K562 (cell line): ENCODE results near the gene USP49. TPM values are rescaled to one million over a fixed set of nuclear protein-coding genes. Genes with fewer than 3 reads are reported as not detected.

Experiments used
- ARID3A ChIP-seq: IDR thresholded peaks from 2 replicates; pipeline ENCODE4 v1.6.1; 2012; ENCODE audit warnings: low read depth, low read length, improper control_type of control experiment, borderline replicate concordance
- CGGBP1 ChIP-seq: fragments of 250-450 bp; sonication (Bioruptor Pico); IDR thresholded peaks from 2 replicates; pipeline ENCODE4 v1.9.0; 2021; ENCODE audit warnings: mild to moderate bottlenecking
- CXXC5 ChIP-seq: fragments of 250-450 bp; sonication (Bioruptor Pico); IDR thresholded peaks from 2 replicates; pipeline ENCODE4 v1.8.0; 2022; ENCODE audit warnings: inconsistent platforms, mild to moderate bottlenecking, moderate library complexity
- ETS1 ChIP-seq: conservative IDR thresholded peaks from 2 replicates; pipeline ENCODE4 v1.6.1; 2011; ENCODE audit warnings: low read depth, mild to moderate bottlenecking, low read length; ENCODE audit not compliant: control insufficient read depth
- GATAD2B ChIP-seq: fragments of 450-650 bp; IDR thresholded peaks from 2 replicates; pipeline ENCODE4 v1.6.1; 2017; ENCODE audit warnings: mild to moderate bottlenecking, borderline replicate concordance
- NR1H2 ChIP-seq: sonication (generic); formaldehyde crosslinking; IDR thresholded peaks from 2 replicates; pipeline ENCODE4 v1.4.0; 2020; ENCODE audit warnings: mild to moderate bottlenecking, missing genetic modification reagents
- NR2C2 ChIP-seq, 2 experiments: fragments of 200-800 bp in 1 of 2; sonication (Bioruptor generic) in 1 of 2; sonication (generic) in 1 of 2; formaldehyde crosslinking in 1 of 2; IDR thresholded peaks; 2 replicates each; pipeline versions ENCODE4 v1.6.1 to v1.8.0; 2016 to 2022; ENCODE audit warnings: mild to moderate bottlenecking in 1 of 2, missing compliant biosample characterization in 1 of 2, missing genetic modification characterization in 1 of 2, missing genetic modification reagents in 1 of 2
- RCOR1 ChIP-seq, 2 experiments: IDR thresholded peaks; 2 replicates each; pipeline ENCODE4 v1.6.1; 2012; ENCODE audit warnings: low read depth in 2 of 2, low read length in 2 of 2, borderline replicate concordance in 1 of 2, improper control_type of control experiment in 1 of 2
- SIN3B ChIP-seq: fragments of 450-650 bp; IDR thresholded peaks from 2 replicates; pipeline ENCODE4 v1.6.1; 2017; ENCODE audit warnings: low read depth, mild to moderate bottlenecking, moderate library complexity
- SMARCC2 ChIP-seq: fragments of 450-650 bp; IDR thresholded peaks from 2 replicates; pipeline ENCODE4 v1.6.1; 2017; ENCODE audit warnings: antibody characterized with exemption, moderate library complexity, mild to moderate bottlenecking, low read depth
- TAF7 ChIP-seq: fragments of 450-650 bp; IDR thresholded peaks from 2 replicates; pipeline ENCODE4 v1.6.1; 2016; ENCODE audit warnings: missing genetic modification characterization, missing compliant biosample characterization
- THRB ChIP-seq: fragments of 450-650 bp; formaldehyde crosslinking; conservative IDR thresholded peaks from 2 replicates; pipeline ENCODE4 v1.4.0; 2022; ENCODE audit warnings: mild to moderate bottlenecking, missing genetic modification characterization
- ZNF133 ChIP-seq: fragments of 250-450 bp; sonication (Bioruptor Pico); IDR thresholded peaks from 2 replicates; pipeline ENCODE4 v1.4.0; 2020; ENCODE audit warnings: mild to moderate bottlenecking
- ZNF224 ChIP-seq: sonication (generic); formaldehyde crosslinking; IDR thresholded peaks from 2 replicates; pipeline ENCODE4 v1.8.0; 2022; ENCODE audit warnings: mild to moderate bottlenecking, missing genetic modification reagents
- ZNF239 ChIP-seq: fragments of 250-450 bp; sonication (Bioruptor Pico); IDR thresholded peaks from 2 replicates; pipeline ENCODE4 v1.4.0; 2020; ENCODE audit warnings: mild to moderate bottlenecking
- ZNF609 ChIP-seq: sonication (generic); formaldehyde crosslinking; IDR thresholded peaks from 2 replicates; pipeline ENCODE4 v1.8.1; 2023; ENCODE audit warnings: missing genetic modification reagents, mild to moderate bottlenecking, borderline replicate concordance
- polyA plus RNA-seq, 8 experiments: library from polyadenylated mRNA; depleted of rRNA in 4 of 8; stranded (reverse) in 5 of 8; unstranded in 3 of 8; fragments of >200 nt; fragmentation: Nextera tagmentation in 2 of 8; fragmentation: Illumina TruSeq in 1 of 8; extraction: Ambion mirVana in 2 of 8; extraction: Trizol in 1 of 8; gene quantifications; 2 replicates each; pipeline versions ENCODE4 v1.2.1 to v1.2.3, GENCODE V29; 2011 to 2014; ENCODE audit warnings: inconsistent platforms in 1 of 8, missing spikeins in 1 of 8
- total RNA-seq, 7 experiments: library from RNA; depleted of rRNA in 6 of 7; stranded (reverse); fragments of >200 nt in 6 of 7; fragmentation: Illumina TruSeq in 2 of 7; extraction: Trizol in 2 of 7; gene quantifications; 2 replicates each; pipeline versions ENCODE4 v1.2.1 to v1.2.3, GENCODE V29; 2011 to 2021; ENCODE audit warnings: low replicate concordance in 1 of 7

Gene USP49
- total and polyA plus RNA-seq, 9 of the 15 experiments (the other 6 are each of a cell fraction or from before 2014, with no cell fraction given), result 1.0 to 9.9 (median 6.5) TPM

GRCh38 chr6:41786451-41787218, 108.5 kb downstream of the USP49 start (continued):
- TF ChIP-seq ARID3A (no peak), GATAD2B (peak; percentile 90), NR1H2 (CRISPR knock-in tag) (0 out of 2 replicates have a peak, but pooled peaks have one; percentile 49), ZNF609 (CRISPR knock-in tag) (0 out of 2 replicates have a peak, but pooled peaks have one; percentile 83), TAF7 (tag) (no peak; the same call in 1 of the 2 replicates), THRB (CRISPR knock-in tag) (no peak), RCOR1 (IDR thresholded peaks at IDR 0.05; ENCODE audit: borderline replicate concordance in 1 of 2, low read depth in 2 of 2, low read length in 2 of 2) (peak in 1 of 2 experiments; percentile 64; a peak in 1 of 4 replicates), ZNF239 (CRISPR knock-in tag) (0 out of 2 replicates have a peak, but pooled peaks have one; percentile 6), CGGBP1 (CRISPR knock-in tag) (peak; percentile 90; the same call in 1 of the 2 replicates), NR2C2 (CRISPR knock-in tag; IDR thresholded peaks at IDR 0.05) (peak; percentile 74), NR2C2 (tag; IDR thresholded peaks at IDR 0.05) (no peak), SIN3B (peak; percentile 67), ZNF224 (CRISPR knock-in tag) (no peak), ZNF133 (CRISPR knock-in tag) (0 out of 2 replicates have a peak, but pooled peaks have one; percentile 4), ETS1 (peak; percentile 32; the same call in 1 of the 2 replicates), CXXC5 (peak; percentile 85), SMARCC2 (no peak)
